Measurements from ENCODE around the gene KIRREL3. TPM values are rescaled to one million over a fixed set of nuclear protein-coding genes. Genes with fewer than 3 reads are reported as not detected.

The KIRREL3 gene
- total RNA-seq, 3 donors from 2014 or later = 0.32 to 0.33 TPM; not detected in 1

DNA sequence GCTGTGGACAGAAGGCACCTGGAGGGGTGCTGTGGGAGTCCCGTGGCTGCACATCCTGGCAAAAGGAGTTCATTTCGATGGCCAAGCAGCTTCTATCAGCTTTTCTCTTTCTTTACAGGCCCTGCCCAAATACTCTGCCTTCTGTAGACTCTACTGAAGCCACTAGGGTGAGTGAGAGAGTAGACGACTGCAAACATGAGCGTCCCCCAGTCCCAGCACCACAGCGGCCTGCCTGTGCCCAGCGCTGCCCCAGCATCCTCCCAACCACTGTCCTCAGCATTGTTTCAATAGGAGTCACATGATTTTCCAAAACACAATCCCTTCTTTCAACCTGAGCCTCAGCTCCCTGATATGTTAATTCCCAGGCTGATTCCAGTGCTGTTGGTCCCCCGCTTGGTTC, 110.0 kb downstream of the KIRREL3 start:
- Histone ChIP-seq H3K4me1 (no peaks in the 10 kb centered on the region), H3K4me3 (no peak overlapping the region), H3K9me3 (peaks cover 0 to 3% of the 10 kb centered on the region in 2 donors), H3K36me3 (no peaks in the 10 kb centered on the region), H3K27ac (no peak overlapping the region), H3K27me3 (no peaks in the 10 kb centered on the region)
- no peak for DNase-seq (ENCODE audit: low spot score in 2 of 2)
- no peak for TF ChIP-seq POLR2A (IDR thresholded peaks at IDR 0.05)
- TF ChIP-seq POLR2AphosphoS5 (IDR thresholded peaks at IDR 0.05) = no peak
- TF ChIP-seq, protein P1, sequence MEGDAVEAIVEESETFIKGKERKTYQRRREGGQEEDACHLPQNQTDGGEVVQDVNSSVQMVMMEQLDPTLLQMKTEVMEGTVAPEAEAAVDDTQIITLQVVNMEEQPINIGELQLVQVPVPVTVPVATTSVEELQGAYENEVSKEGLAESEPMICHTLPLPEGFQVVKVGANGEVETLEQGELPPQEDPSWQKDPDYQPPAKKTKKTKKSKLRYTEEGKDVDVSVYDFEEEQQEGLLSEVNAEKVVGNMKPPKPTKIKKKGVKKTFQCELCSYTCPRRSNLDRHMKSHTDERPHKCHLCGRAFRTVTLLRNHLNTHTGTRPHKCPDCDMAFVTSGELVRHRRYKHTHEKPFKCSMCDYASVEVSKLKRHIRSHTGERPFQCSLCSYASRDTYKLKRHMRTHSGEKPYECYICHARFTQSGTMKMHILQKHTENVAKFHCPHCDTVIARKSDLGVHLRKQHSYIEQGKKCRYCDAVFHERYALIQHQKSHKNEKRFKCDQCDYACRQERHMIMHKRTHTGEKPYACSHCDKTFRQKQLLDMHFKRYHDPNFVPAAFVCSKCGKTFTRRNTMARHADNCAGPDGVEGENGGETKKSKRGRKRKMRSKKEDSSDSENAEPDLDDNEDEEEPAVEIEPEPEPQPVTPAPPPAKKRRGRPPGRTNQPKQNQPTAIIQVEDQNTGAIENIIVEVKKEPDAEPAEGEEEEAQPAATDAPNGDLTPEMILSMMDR (IDR thresholded peaks at IDR 0.05) = no peak
- intact Hi-C loops (cut with DNase I; ENCODE audit: low total_unique reads) = no loop called here

DNA sequence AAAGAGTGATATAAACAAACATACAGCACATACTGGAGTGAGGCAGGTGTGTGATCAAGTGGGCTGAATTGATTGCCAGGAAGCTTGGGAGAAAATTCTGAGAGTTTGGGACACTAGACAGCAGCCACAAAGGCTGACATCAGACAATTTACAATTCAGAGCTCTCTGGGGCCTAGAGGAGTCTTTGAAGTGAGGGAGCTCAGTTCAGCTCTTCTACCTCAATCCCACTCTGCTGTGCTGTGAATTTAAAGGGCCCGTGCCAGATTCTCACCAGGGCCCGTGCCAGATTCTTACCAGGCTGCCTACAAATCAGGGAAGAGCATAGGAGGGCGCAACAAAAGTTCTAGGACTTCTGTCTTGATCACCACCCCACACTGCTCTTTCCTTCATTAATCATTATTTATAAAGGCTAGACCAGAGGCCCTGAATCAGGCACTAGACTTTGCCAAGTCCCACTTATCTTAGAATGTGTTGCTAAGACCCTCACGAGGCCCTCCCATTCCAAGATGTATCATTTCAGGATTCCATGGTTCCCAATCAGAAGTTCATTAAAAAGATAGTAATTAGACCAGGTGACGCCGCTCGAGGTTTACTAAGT, 112.4 kb downstream of the KIRREL3 start:
- Histone ChIP-seq H3K9me3 (no peaks in the 10 kb centered on the region), H3K4me1 (no peaks in the 10 kb centered on the region), H3K4me3 (no peak overlapping the region), H3K27ac (no peak overlapping the region), H3K36me3 (no peaks in the 10 kb centered on the region), H3K27me3 (no peaks in the 10 kb centered on the region)
- DNase-seq (ENCODE audit: low spot score in 2 of 2) = no peak
- TF ChIP-seq POLR2A (IDR thresholded peaks at IDR 0.05) (no peak), POLR2AphosphoS5 (IDR thresholded peaks at IDR 0.05) (no peak)
- TF ChIP-seq, protein P1 (IDR thresholded peaks at IDR 0.05) = no peak
- intact Hi-C loops (cut with DNase I; ENCODE audit: low total_unique reads) = no loop called here

DNA sequence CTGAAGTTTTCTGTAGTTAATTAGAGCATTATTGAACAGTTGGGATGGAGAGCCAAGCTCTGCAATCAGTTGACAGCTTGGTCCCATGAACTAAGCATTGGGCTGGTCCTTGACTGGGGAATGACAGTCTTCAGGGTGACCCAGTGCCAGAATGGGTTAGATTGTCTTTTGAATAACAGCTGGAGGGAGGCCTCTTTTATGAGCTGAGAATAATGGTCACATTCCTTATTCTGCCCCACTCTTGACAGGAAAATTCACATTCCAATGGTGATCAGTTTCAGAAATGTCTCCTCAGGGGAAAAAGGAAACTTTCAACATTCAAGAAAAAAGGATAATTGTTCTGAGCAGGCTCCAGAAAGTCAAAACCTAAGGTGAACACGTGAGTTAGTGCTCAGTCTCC, 113.9 kb downstream of the KIRREL3 start:
- Histone ChIP-seq H3K4me1 (no peaks in the 10 kb centered on the region), H3K9me3 (no peaks in the 10 kb centered on the region), H3K27me3 (no peaks in the 10 kb centered on the region), H3K27ac (no peak overlapping the region), H3K4me3 (no peak overlapping the region), H3K36me3 (no peaks in the 10 kb centered on the region)
- intact Hi-C loops (cut with DNase I; ENCODE audit: low total_unique reads) = no loop called here
- no peak for TF ChIP-seq POLR2AphosphoS5 (IDR thresholded peaks at IDR 0.05)
- TF ChIP-seq, protein P1 (IDR thresholded peaks at IDR 0.05) = no peak
- no peak for TF ChIP-seq POLR2A (IDR thresholded peaks at IDR 0.05)
- DNase-seq (ENCODE audit: low spot score in 2 of 2) = no peak

DNA sequence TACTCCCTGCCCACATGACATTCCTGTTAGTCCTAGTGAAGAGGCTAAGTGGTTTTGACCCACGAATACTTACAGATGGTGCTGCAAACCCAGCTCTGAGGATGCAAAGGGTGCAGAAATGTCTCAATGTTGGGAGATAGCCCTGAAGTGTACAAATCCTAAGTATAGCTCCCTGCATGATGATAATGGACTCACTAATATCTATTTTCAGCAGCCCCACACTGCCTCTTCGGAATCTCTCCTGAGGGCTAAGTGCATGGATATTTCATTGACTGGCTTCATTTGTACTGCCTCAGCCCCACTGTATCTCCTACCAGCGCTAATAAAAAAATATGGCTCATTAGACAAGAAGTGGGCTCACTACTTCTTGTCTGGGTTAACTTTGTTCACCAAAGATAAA, 114.5 kb downstream of the KIRREL3 start:
- intact Hi-C loops (cut with DNase I; ENCODE audit: low total_unique reads) = no loop called here
- H3K4me3 ChIP-seq = no peak overlapping the region
- TF ChIP-seq, protein P1 (IDR thresholded peaks at IDR 0.05) = no peak
- no peak for TF ChIP-seq POLR2AphosphoS5 (IDR thresholded peaks at IDR 0.05)
- TF ChIP-seq POLR2A (IDR thresholded peaks at IDR 0.05) = no peak

DNA sequence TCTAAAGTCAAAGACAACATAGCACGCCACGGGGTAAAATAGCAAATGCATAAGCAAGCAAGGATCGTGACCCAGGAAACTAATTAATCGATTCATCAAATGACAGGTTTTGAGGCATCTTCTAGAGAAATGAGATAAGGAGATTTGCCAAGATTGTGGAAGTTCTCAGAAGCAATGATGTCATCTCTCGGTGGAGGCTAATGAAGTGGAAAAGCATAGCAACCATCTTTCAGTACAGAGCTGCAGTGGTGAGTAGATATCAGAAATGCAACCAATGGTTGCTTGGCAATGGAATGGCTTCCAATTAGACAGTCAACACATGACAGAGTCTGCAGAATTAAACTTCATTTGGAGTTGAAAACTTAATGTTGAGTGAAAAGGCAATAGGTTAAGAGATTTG, 116.0 kb downstream of the KIRREL3 start:
- Histone ChIP-seq H3K36me3 (no peaks in the 10 kb centered on the region), H3K9me3 (no peaks in the 10 kb centered on the region), H3K27me3 (no peaks in the 10 kb centered on the region), H3K27ac (no peak overlapping the region), H3K4me3 (no peak overlapping the region), H3K4me1 (no peaks in the 10 kb centered on the region)
- TF ChIP-seq POLR2AphosphoS5 (IDR thresholded peaks at IDR 0.05) = no peak
- DNase-seq (ENCODE audit: low spot score in 2 of 2) = no peak
- intact Hi-C loops (cut with DNase I; ENCODE audit: low total_unique reads) = no loop called here

More for the DNA sequence above, 114.5 kb downstream of the KIRREL3 start:
- Histone ChIP-seq H3K36me3 (no peaks in the 10 kb centered on the region), H3K9me3 (no peaks in the 10 kb centered on the region), H3K4me1 (no peaks in the 10 kb centered on the region), H3K27ac (no peak overlapping the region), H3K27me3 (no peaks in the 10 kb centered on the region)
- no peak for DNase-seq (ENCODE audit: low spot score in 2 of 2)

DNA sequence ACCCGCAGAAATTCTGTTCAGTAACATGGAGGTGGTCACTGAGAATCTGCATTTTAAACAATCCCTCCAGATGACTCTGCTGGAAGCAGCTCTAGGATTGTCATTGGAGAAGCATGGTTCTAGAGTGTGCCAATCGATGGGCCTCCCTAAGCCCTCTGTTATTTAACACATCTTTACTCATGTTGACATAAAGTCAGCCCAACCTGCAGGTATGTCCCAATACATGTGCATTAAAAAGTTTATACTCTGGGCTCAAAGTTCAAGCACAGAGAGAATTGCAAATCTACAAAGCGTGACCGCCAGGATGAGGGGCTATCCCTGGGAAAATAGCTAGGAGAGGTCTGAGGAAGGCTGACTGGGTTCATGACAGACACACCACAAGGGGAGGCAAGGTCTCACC, 116.4 kb downstream of the KIRREL3 start:
- intact Hi-C loops (cut with DNase I; ENCODE audit: low total_unique reads) = no loop called here
- Histone ChIP-seq H3K4me3 (no peak overlapping the region), H3K27ac (no peak overlapping the region), H3K9me3 (no peaks in the 10 kb centered on the region), H3K36me3 (no peaks in the 10 kb centered on the region), H3K4me1 (no peaks in the 10 kb centered on the region), H3K27me3 (no peaks in the 10 kb centered on the region)
- TF ChIP-seq, protein P1 (IDR thresholded peaks at IDR 0.05) = no peak
- TF ChIP-seq POLR2AphosphoS5 (IDR thresholded peaks at IDR 0.05) = no peak
- no peak for TF ChIP-seq POLR2A (IDR thresholded peaks at IDR 0.05)
- no peak for DNase-seq (ENCODE audit: low spot score in 2 of 2)
